HEK293 (cell line): Measurements from ENCODE around the gene DR1.
A peak's percentile ranks its signal among the peaks of the same experiment; 100 is the strongest.

Experiments used
- BCL11B ChIP-seq: fragments of 450-650 bp; formaldehyde crosslinking; IDR thresholded peaks from 2 replicates; pipeline ENCODE4 v1.5.1; 2016; ENCODE audit warnings: low read depth, missing biosample characterization, missing genetic modification characterization
- GLIS2 ChIP-seq: fragments of 450-650 bp; formaldehyde crosslinking; IDR thresholded peaks from 2 replicates; pipeline ENCODE4 v1.5.1; 2016; ENCODE audit warnings: missing biosample characterization, missing genetic modification characterization
- IKZF3 ChIP-seq: fragments of 450-650 bp; IDR thresholded peaks from 2 replicates; pipeline ENCODE4 v1.5.0; 2018; ENCODE audit warnings: missing biosample characterization, mild to moderate bottlenecking, missing genetic modification characterization, moderate library complexity
- KLF8 ChIP-seq: fragments of 450-650 bp; formaldehyde crosslinking; IDR thresholded peaks from 2 replicates; pipeline ENCODE4 v1.5.1; 2016; ENCODE audit warnings: missing biosample characterization, missing genetic modification characterization
- MYNN ChIP-seq: fragments of 450-650 bp; formaldehyde crosslinking; IDR thresholded peaks from 2 replicates; pipeline ENCODE4 v1.5.1; 2016; ENCODE audit warnings: missing biosample characterization, missing genetic modification characterization, borderline replicate concordance
- OSR2 ChIP-seq: fragments of 450-650 bp; formaldehyde crosslinking; IDR thresholded peaks from 2 replicates; pipeline ENCODE4 v1.5.1; 2016; ENCODE audit warnings: missing biosample characterization, missing genetic modification characterization
- TRIM28 ChIP-seq: IDR thresholded peaks from 2 replicates; pipeline ENCODE4 v1.6.1; 2011; ENCODE audit warnings: low read length, control low read depth, borderline replicate concordance
- ZBTB21 ChIP-seq: fragments of 450-650 bp; formaldehyde crosslinking; IDR thresholded peaks from 2 replicates; pipeline ENCODE4 v1.5.1; 2017; ENCODE audit warnings: missing biosample characterization, missing genetic modification characterization
- ZBTB48 ChIP-seq: fragments of 450-650 bp; formaldehyde crosslinking; IDR thresholded peaks from 2 replicates; pipeline ENCODE4 v1.5.1; 2016; ENCODE audit warnings: missing biosample characterization, missing genetic modification characterization
- ZFP69B ChIP-seq: fragments of 450-650 bp; formaldehyde crosslinking; IDR thresholded peaks from 2 replicates; pipeline ENCODE4 v1.5.1; 2016; ENCODE audit warnings: missing biosample characterization, missing genetic modification characterization
- ZIC2 ChIP-seq: fragments of 450-650 bp; formaldehyde crosslinking; IDR thresholded peaks from 2 replicates; pipeline ENCODE4 v1.5.1; 2016; ENCODE audit warnings: missing biosample characterization, missing genetic modification characterization
- ZNF146 ChIP-seq: fragments of 450-650 bp; formaldehyde crosslinking; IDR thresholded peaks from 2 replicates; pipeline ENCODE4 v1.5.1; 2016; ENCODE audit warnings: missing biosample characterization, missing genetic modification characterization
- ZNF16 ChIP-seq: fragments of 450-650 bp; formaldehyde crosslinking; IDR thresholded peaks from 2 replicates; pipeline ENCODE4 v1.5.1; 2016; ENCODE audit warnings: low read depth, missing biosample characterization, missing genetic modification characterization
- ZNF2 ChIP-seq: fragments of 450-650 bp; formaldehyde crosslinking; IDR thresholded peaks from 2 replicates; pipeline ENCODE4 v1.5.1; 2016; ENCODE audit warnings: missing biosample characterization, missing genetic modification characterization
- ZNF221 ChIP-seq: fragments of 450-650 bp; formaldehyde crosslinking; IDR thresholded peaks from 2 replicates; pipeline ENCODE4 v1.5.1; 2017; ENCODE audit warnings: missing biosample characterization, missing genetic modification characterization, borderline replicate concordance
- ZNF26 ChIP-seq: fragments of 450-650 bp; formaldehyde crosslinking; IDR thresholded peaks from 2 replicates; pipeline ENCODE4 v1.5.1; 2016; ENCODE audit warnings: missing biosample characterization, missing genetic modification characterization
- ZNF274 ChIP-seq, 2 experiments: fragments of 200-500 bp in 1 of 2; fragments of 450-650 bp in 1 of 2; sonication (Bioruptor generic) in 1 of 2; formaldehyde crosslinking in 1 of 2; IDR thresholded peaks; 2 replicates each; pipeline versions ENCODE4 v1.5.1 to v1.6.1; 2014 to 2016; ENCODE audit warnings: borderline replicate concordance in 1 of 2, inconsistent platforms in 1 of 2, low read length in 1 of 2, missing biosample characterization in 1 of 2, missing genetic modification characterization in 1 of 2
- ZNF280C ChIP-seq: fragments of 450-650 bp; formaldehyde crosslinking; IDR thresholded peaks from 2 replicates; pipeline ENCODE4 v1.5.1; 2016; ENCODE audit warnings: missing biosample characterization, missing genetic modification characterization
- ZNF350 ChIP-seq: fragments of 450-650 bp; formaldehyde crosslinking; IDR thresholded peaks from 2 replicates; pipeline ENCODE4 v1.5.0; 2017; ENCODE audit warnings: missing biosample characterization, mild to moderate bottlenecking, missing genetic modification characterization
- ZNF366 ChIP-seq: fragments of 450-650 bp; formaldehyde crosslinking; conservative IDR thresholded peaks from 2 replicates; pipeline ENCODE4 v1.5.1; 2016; ENCODE audit warnings: missing biosample characterization, missing genetic modification characterization
- ZNF394 ChIP-seq: fragments of 450-650 bp; formaldehyde crosslinking; IDR thresholded peaks from 2 replicates; pipeline ENCODE4 v1.5.1; 2016; ENCODE audit warnings: missing biosample characterization, missing genetic modification characterization, mild to moderate bottlenecking, moderate library complexity, borderline replicate concordance
- ZNF398 ChIP-seq: fragments of 450-650 bp; formaldehyde crosslinking; IDR thresholded peaks from 2 replicates; pipeline ENCODE4 v1.5.1; 2017; ENCODE audit warnings: missing biosample characterization, missing genetic modification characterization
- ZNF549 ChIP-seq: fragments of 450-650 bp; IDR thresholded peaks from 2 replicates; pipeline ENCODE4 v1.5.1; 2018; ENCODE audit warnings: missing biosample characterization, missing genetic modification characterization, mild to moderate bottlenecking, inconsistent platforms, moderate library complexity
- ZNF580 ChIP-seq: fragments of 450-650 bp; formaldehyde crosslinking; IDR thresholded peaks from 2 replicates; pipeline ENCODE4 v1.5.1; 2016; ENCODE audit warnings: missing biosample characterization, missing genetic modification characterization
- ZNF629 ChIP-seq: fragments of 450-650 bp; formaldehyde crosslinking; IDR thresholded peaks from 2 replicates; pipeline ENCODE4 v1.5.1; 2017; ENCODE audit warnings: missing biosample characterization, missing genetic modification characterization
- ZNF658 ChIP-seq: fragments of 450-650 bp; formaldehyde crosslinking; IDR thresholded peaks from 2 replicates; pipeline ENCODE4; 2016; ENCODE audit warnings: missing biosample characterization, missing genetic modification characterization
- ZNF747 ChIP-seq: fragments of 450-650 bp; formaldehyde crosslinking; IDR thresholded peaks from 2 replicates; pipeline ENCODE4 v1.5.1; 2016; ENCODE audit warnings: missing biosample characterization, missing genetic modification characterization
- ZNF830 ChIP-seq: fragments of 450-650 bp; IDR thresholded peaks from 2 replicates; pipeline ENCODE4 v1.5.0; 2018; ENCODE audit warnings: missing biosample characterization, missing genetic modification characterization, low read depth, mild to moderate bottlenecking, moderate library complexity
- ZSCAN30 ChIP-seq: fragments of 450-650 bp; IDR thresholded peaks from 2 replicates; pipeline ENCODE4 v1.5.1; 2018; ENCODE audit warnings: missing biosample characterization, mild to moderate bottlenecking, missing genetic modification characterization, moderate library complexity
- ZSCAN4 ChIP-seq: fragments of 450-650 bp; formaldehyde crosslinking; IDR thresholded peaks from 2 replicates; pipeline ENCODE4 v1.5.1; 2017; ENCODE audit warnings: missing biosample characterization, missing genetic modification characterization
- ZSCAN5A ChIP-seq: fragments of 450-650 bp; formaldehyde crosslinking; IDR thresholded peaks from 2 replicates; pipeline ENCODE4 v1.5.1; 2016; ENCODE audit warnings: missing biosample characterization, missing genetic modification characterization

The DR1 gene

GRCh38 chr1:93345633-93346420, at the start of gene DR1 (continued):
- TF ChIP-seq ZSCAN5A (no peak), ZNF26 (tag by site-specific recombination) (no peak), ZNF580 (tag by site-specific recombination) (peak; percentile 83; the same call in 1 of the 2 replicates), GLIS2 (tag by site-specific recombination) (peak; percentile 63), ZBTB21 (tag by site-specific recombination) (no peak; the same call in 1 of the 2 replicates), KLF8 (tag by site-specific recombination) (peak; percentile 97), OSR2 (peak; percentile 94), ZBTB48 (tag by site-specific recombination) (peak; percentile 93), BCL11B (tag by site-specific recombination) (no peak), ZSCAN30 (tag by site-specific recombination) (peak; percentile 22), ZNF350 (tag by site-specific recombination) (no peak), MYNN (no peak), ZNF830 (tag by site-specific recombination) (no peak), ZNF2 (tag by site-specific recombination) (peak; percentile 77), ZNF146 (tag by site-specific recombination) (peak; percentile 21; the same call in 1 of the 2 replicates), ZFP69B (tag by site-specific recombination) (peak; percentile 56), ZNF747 (no peak), ZNF629 (tag by site-specific recombination) (peak; percentile 88), IKZF3 (tag by site-specific recombination) (peak; percentile 88), ZSCAN4 (no peak), ZNF16 (tag by site-specific recombination) (no peak), ZIC2 (tag by site-specific recombination) (peak; percentile 40; the same call in 1 of the 2 replicates), ZNF549 (tag by site-specific recombination) (no peak), ZNF221 (tag by site-specific recombination) (no peak), ZNF658 (tag by site-specific recombination) (no peak), ZNF280C (tag by site-specific recombination) (no peak), ZNF394 (tag by site-specific recombination) (peak; percentile 67; the same call in 1 of the 2 replicates), ZNF366 (tag by site-specific recombination) (no peak; the same call in 1 of the 2 replicates), ZNF398 (peak; percentile 89), TRIM28 (peak; percentile 32; the same call in 1 of the 2 replicates), ZNF274 (IDR thresholded peaks at IDR 0.05; ENCODE audit: low read length) (no peak), ZNF274 (tag by site-specific recombination; IDR thresholded peaks at IDR 0.05; ENCODE audit: borderline replicate concordance) (no peak)
